HepG2 (cell line): Measurements from ENCODE around the gene CCL3.

Experiments used
- CBFB ChIP-seq: sonication (generic); formaldehyde crosslinking; IDR thresholded peaks from 2 replicates; pipeline ENCODE4 v1.4.0; 2020; ENCODE audit warnings: missing genetic modification reagents
- CEBPZ ChIP-seq: IDR thresholded peaks from 2 replicates; pipeline ENCODE4 v1.6.1; 2012; ENCODE audit warnings: low read length, improper control_type of control experiment
- NBN ChIP-seq: fragments of 450-650 bp; conservative IDR thresholded peaks from 2 replicates; pipeline ENCODE4 v1.6.1; 2017
- NONO ChIP-seq, 2 experiments: fragments of 450-650 bp in 1 of 2; sonication (generic) in 1 of 2; formaldehyde crosslinking in 1 of 2; IDR thresholded peaks in 1 of 2; conservative IDR thresholded peaks in 1 of 2; 2 replicates each; pipeline versions ENCODE4 v1.6.1 to v1.8.0; 2017 to 2022; ENCODE audit warnings: mild to moderate bottlenecking in 1 of 2, missing genetic modification reagents in 1 of 2, moderate library complexity in 1 of 2
- RAD21 ChIP-seq: fragments of 450-650 bp; formaldehyde crosslinking; IDR thresholded peaks from 2 replicates; pipeline ENCODE4 v1.5.0; 2020; ENCODE audit warnings: mild to moderate bottlenecking
- ZBTB20 ChIP-seq: sonication (generic); formaldehyde crosslinking; IDR thresholded peaks from 2 replicates; pipeline ENCODE4 v1.8.1; 2023; ENCODE audit warnings: missing genetic modification reagents, low read depth, mild to moderate bottlenecking, borderline replicate concordance
- ZFP1 ChIP-seq: IDR thresholded peaks from 2 replicates; pipeline ENCODE4 v1.6.1; 2016
- ZNF24 ChIP-seq: fragments of 450-650 bp; IDR thresholded peaks from 2 replicates; pipeline ENCODE4 v1.6.1; 2017; ENCODE audit warnings: antibody characterized with exemption, mild to moderate bottlenecking
- ZNF720 ChIP-seq: sonication (generic); formaldehyde crosslinking; IDR thresholded peaks from 2 replicates; pipeline ENCODE4 v1.4.0; 2020; ENCODE audit warnings: missing genetic modification reagents
- TF ChIP-seq, protein P1 (sequence below): sonication (generic); formaldehyde crosslinking; IDR thresholded peaks from 2 replicates; pipeline ENCODE4 v1.5.0; 2020; ENCODE audit warnings: mild to moderate bottlenecking, missing genetic modification reagents, moderate library complexity

DNA sequence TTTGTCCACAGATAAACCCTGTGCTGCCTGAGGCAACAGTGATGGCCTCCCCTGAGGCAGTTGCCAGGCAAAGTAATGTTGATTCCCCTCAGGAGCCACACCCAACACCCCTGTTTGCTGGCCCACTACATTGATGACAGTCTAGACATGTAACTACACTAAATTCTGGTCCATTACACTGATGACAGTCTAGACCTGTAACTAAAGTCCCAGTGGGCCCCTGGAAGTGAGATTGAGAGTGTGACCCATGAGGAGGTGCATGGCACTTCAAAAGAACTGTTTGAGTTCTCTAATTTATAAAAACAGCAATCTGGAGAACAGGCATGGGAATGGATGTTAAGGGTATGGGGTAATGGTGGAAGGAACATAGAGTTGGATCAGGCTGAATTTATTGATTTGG is 22.6 kb upstream of the CCL3 start:
- no peak for TF ChIP-seq NBN
- TF ChIP-seq ZNF720 (CRISPR knock-in tag): no peak
- TF ChIP-seq RAD21 (CRISPR knock-in tag): no peak
- TF ChIP-seq NONO (IDR thresholded peaks at IDR 0.05): no peak
- TF ChIP-seq NONO (CRISPR knock-in tag; conservative IDR thresholded peaks at IDR 0.05): no peak
- TF ChIP-seq, protein P1, sequence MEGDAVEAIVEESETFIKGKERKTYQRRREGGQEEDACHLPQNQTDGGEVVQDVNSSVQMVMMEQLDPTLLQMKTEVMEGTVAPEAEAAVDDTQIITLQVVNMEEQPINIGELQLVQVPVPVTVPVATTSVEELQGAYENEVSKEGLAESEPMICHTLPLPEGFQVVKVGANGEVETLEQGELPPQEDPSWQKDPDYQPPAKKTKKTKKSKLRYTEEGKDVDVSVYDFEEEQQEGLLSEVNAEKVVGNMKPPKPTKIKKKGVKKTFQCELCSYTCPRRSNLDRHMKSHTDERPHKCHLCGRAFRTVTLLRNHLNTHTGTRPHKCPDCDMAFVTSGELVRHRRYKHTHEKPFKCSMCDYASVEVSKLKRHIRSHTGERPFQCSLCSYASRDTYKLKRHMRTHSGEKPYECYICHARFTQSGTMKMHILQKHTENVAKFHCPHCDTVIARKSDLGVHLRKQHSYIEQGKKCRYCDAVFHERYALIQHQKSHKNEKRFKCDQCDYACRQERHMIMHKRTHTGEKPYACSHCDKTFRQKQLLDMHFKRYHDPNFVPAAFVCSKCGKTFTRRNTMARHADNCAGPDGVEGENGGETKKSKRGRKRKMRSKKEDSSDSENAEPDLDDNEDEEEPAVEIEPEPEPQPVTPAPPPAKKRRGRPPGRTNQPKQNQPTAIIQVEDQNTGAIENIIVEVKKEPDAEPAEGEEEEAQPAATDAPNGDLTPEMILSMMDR (CRISPR knock-in tag): no peak
- TF ChIP-seq ZBTB20 (CRISPR knock-in tag): no peak
- TF ChIP-seq ZNF24: no peak
- no peak for TF ChIP-seq CEBPZ
- no peak for TF ChIP-seq ZFP1 (CRISPR knock-in tag)
- no peak for TF ChIP-seq CBFB (CRISPR knock-in tag)
